Activated CD4-positive, alpha-beta T cell treated with anti-CD3 and anti-CD28 coated beads, Interleukin-2, amount 10 ng/mL, durations not matched to agents 7 days and 5 days (primary cell): Measurements from ENCODE around the gene PXDN. TPM values are rescaled to one million over a fixed set of nuclear protein-coding genes. Genes with fewer than 3 reads are reported as not detected.

Experiments used
- CTCF ChIA-PET: fragments of 350-600 bp; sonication (Branson Sonifier 250); formaldehyde crosslinking; loops from one replicate; lab custom pipeline; 2021; ENCODE audit warnings: antibody characterized with exemption; lab: Charles Lee
- POLR2A ChIA-PET: fragments of 350-600 bp; sonication (Branson Sonifier 250); formaldehyde crosslinking; loops from one replicate; lab custom pipeline; 2021; ENCODE audit warnings: antibody characterized with exemption; lab: Charles Lee
- DNase-seq: peaks from one replicate; pipeline ENCODE4 v3.0.0-alpha.2; 2020
- H3K27ac Mint-ChIP-seq: one replicate; pipeline ENCODE4 v1.8.0; 2021; ENCODE audit warnings: mild to moderate bottlenecking, moderate library complexity, mixed read lengths
- H3K27me3 Mint-ChIP-seq: one replicate; pipeline ENCODE4 v1.8.0; 2021; ENCODE audit warnings: mixed read lengths
- H3K36me3 Mint-ChIP-seq: one replicate; pipeline ENCODE4 v1.8.0; 2021; ENCODE audit warnings: low read depth, mixed read lengths
- H3K4me1 Mint-ChIP-seq: one replicate; pipeline ENCODE4 v1.8.0; 2021; ENCODE audit warnings: mixed read lengths
- H3K4me3 Mint-ChIP-seq: one replicate; pipeline ENCODE4 v1.8.0; 2021; ENCODE audit warnings: mild to moderate bottlenecking, moderate library complexity, mixed read lengths
- H3K9me3 Mint-ChIP-seq: one replicate; pipeline ENCODE4 v1.8.0; 2021; ENCODE audit warnings: mixed read lengths
- total RNA-seq, 2 experiments: library from RNA; stranded (reverse); gene quantifications; one replicate each; pipeline ENCODE4 v1.2.3, GENCODE V29; 2021

The PXDN gene
- total RNA-seq, 2 experiments from 2014 or later = 0.20 to 0.58 TPM

GRCh38 chr2:1665761-1666505 lies 78.4 kb downstream of the PXDN start:
- no peak overlapping the region for H3K27ac Mint-ChIP-seq
- DNase-seq = no peak
- POLR2A ChIA-PET = no interaction called here
- H3K36me3 Mint-ChIP-seq = no peaks in the 10 kb centered on the region
- H3K27me3 Mint-ChIP-seq = no peaks in the 10 kb centered on the region
- CTCF ChIA-PET = no interaction called here
- H3K9me3 Mint-ChIP-seq = no peaks in the 10 kb centered on the region
- no peak overlapping the region for H3K4me3 Mint-ChIP-seq
- H3K4me1 Mint-ChIP-seq = no peaks in the 10 kb centered on the region

- ChIA-PET CTCF (interaction anchor here (0.6 kb wide), 1 partner anchor 71 kb away, joined by 3 read pairs; no protein-coding TSS in a partner anchor), POLR2A (no interaction called here)
- H3K9me3 Mint-ChIP-seq = no peaks in the 10 kb centered on the region
- H3K27me3 Mint-ChIP-seq = no peaks in the 10 kb centered on the region
- DNase-seq = no peak
- no peaks in the 10 kb centered on the region for H3K4me1 Mint-ChIP-seq
- H3K36me3 Mint-ChIP-seq = no peaks in the 10 kb centered on the region
- H3K4me3 Mint-ChIP-seq = no peak overlapping the region
- no peak overlapping the region for H3K27ac Mint-ChIP-seq
Measured at GRCh38 chr2:1664698-1665097, 79.6 kb downstream of the PXDN start.

- Mint-ChIP-seq H3K4me3 (no peak overlapping the region), H3K4me1 (no peaks in the 10 kb centered on the region), H3K27me3 (no peaks in the 10 kb centered on the region), H3K36me3 (no peaks in the 10 kb centered on the region), H3K9me3 (no peaks in the 10 kb centered on the region), H3K27ac (no peak overlapping the region)
- ChIA-PET POLR2A (no interaction called here), CTCF (interaction anchor here (0.6 kb wide), 1 partner anchor 71 kb away, joined by 3 read pairs; no protein-coding TSS in a partner anchor)
- no peak for DNase-seq
Measured at GRCh38 chr2:1664076-1664605, 80.2 kb downstream of the PXDN start.

GRCh38 chr2:1663621-1664020 lies 80.7 kb downstream of the PXDN start:
- ChIA-PET POLR2A (no interaction called here), CTCF (no interaction called here)
- H3K36me3 Mint-ChIP-seq = no peaks in the 10 kb centered on the region
- H3K27me3 Mint-ChIP-seq = no peaks in the 10 kb centered on the region
- no peak for DNase-seq
- H3K27ac Mint-ChIP-seq = no peak overlapping the region
- H3K4me1 Mint-ChIP-seq = no peaks in the 10 kb centered on the region
- H3K4me3 Mint-ChIP-seq = no peak overlapping the region
- no peaks in the 10 kb centered on the region for H3K9me3 Mint-ChIP-seq

GRCh38 chr2:1662606-1663180 lies 81.6 kb downstream of the PXDN start:
- Mint-ChIP-seq H3K4me3 (no peak overlapping the region), H3K27me3 (no peaks in the 10 kb centered on the region), H3K9me3 (no peaks in the 10 kb centered on the region), H3K4me1 (no peaks in the 10 kb centered on the region), H3K36me3 (no peaks in the 10 kb centered on the region), H3K27ac (no peak overlapping the region)
- CTCF ChIA-PET = interaction anchor here (0.7 kb wide), 1 partner anchor 163 kb away, joined by 3 read pairs; no protein-coding TSS in a partner anchor
- POLR2A ChIA-PET = no interaction called here
- DNase-seq = no peak

- Mint-ChIP-seq H3K36me3 (no peaks in the 10 kb centered on the region), H3K4me1 (no peaks in the 10 kb centered on the region), H3K27ac (no peak overlapping the region), H3K4me3 (no peak overlapping the region), H3K9me3 (no peaks in the 10 kb centered on the region), H3K27me3 (no peaks in the 10 kb centered on the region)
- ChIA-PET CTCF (interaction anchor here (0.7 kb wide), 1 partner anchor 164 kb away, joined by 3 read pairs; no protein-coding TSS in a partner anchor), POLR2A (no interaction called here)
- DNase-seq = no peak
Measured at GRCh38 chr2:1661891-1662605, 82.3 kb downstream of the PXDN start.

- CTCF ChIA-PET = no interaction called here
- POLR2A ChIA-PET = no interaction called here
- H3K27me3 Mint-ChIP-seq = no peaks in the 10 kb centered on the region
- no peaks in the 10 kb centered on the region for H3K4me1 Mint-ChIP-seq
- H3K36me3 Mint-ChIP-seq = no peaks in the 10 kb centered on the region
- no peak overlapping the region for H3K4me3 Mint-ChIP-seq
- no peak overlapping the region for H3K27ac Mint-ChIP-seq
- no peak for DNase-seq
- H3K9me3 Mint-ChIP-seq = no peaks in the 10 kb centered on the region
Measured at GRCh38 chr2:1660656-1661640, 83.4 kb downstream of the PXDN start.

- H3K36me3 Mint-ChIP-seq = no peaks in the 10 kb centered on the region
- H3K27ac Mint-ChIP-seq = no peak overlapping the region
- no peaks in the 10 kb centered on the region for H3K27me3 Mint-ChIP-seq
- POLR2A ChIA-PET = no interaction called here
- no peaks in the 10 kb centered on the region for H3K9me3 Mint-ChIP-seq
- no peak overlapping the region for H3K4me3 Mint-ChIP-seq
- CTCF ChIA-PET = no interaction called here
- no peak for DNase-seq
- no peaks in the 10 kb centered on the region for H3K4me1 Mint-ChIP-seq
Measured at GRCh38 chr2:1659951-1660565, 84.3 kb downstream of the PXDN start.

- H3K4me1 Mint-ChIP-seq = no peaks in the 10 kb centered on the region
- CTCF ChIA-PET = no interaction called here
Measured at GRCh38 chr2:1658394-1659151, 85.7 kb downstream of the PXDN start.

GRCh38 chr2:1656961-1657841 lies 87.1 kb downstream of the PXDN start:
- H3K4me3 Mint-ChIP-seq = no peak overlapping the region
- no peaks in the 10 kb centered on the region for H3K36me3 Mint-ChIP-seq
- H3K9me3 Mint-ChIP-seq = no peaks in the 10 kb centered on the region
- no peaks in the 10 kb centered on the region for H3K4me1 Mint-ChIP-seq
- no peak for DNase-seq
- no peak overlapping the region for H3K27ac Mint-ChIP-seq
- ChIA-PET CTCF (no interaction called here), POLR2A (no interaction called here)
- no peaks in the 10 kb centered on the region for H3K27me3 Mint-ChIP-seq

More at GRCh38 chr2:1658394-1659151, 85.7 kb downstream of the PXDN start:
- Mint-ChIP-seq H3K4me3 (no peak overlapping the region), H3K27ac (no peak overlapping the region), H3K9me3 (no peaks in the 10 kb centered on the region), H3K36me3 (no peaks in the 10 kb centered on the region), H3K27me3 (no peaks in the 10 kb centered on the region)
- no peak for DNase-seq
- POLR2A ChIA-PET = no interaction called here
